AG04449 (cell line): ENCODE measurements around the gene BACH2.

Source experiments
- CTCF ChIA-PET: fragments of 350-600 bp; formaldehyde crosslinking; extraction: SDS; loops from one replicate; lab custom pipeline; 2021; ENCODE audit warnings: antibody characterized with exemption; lab: Yijun Ruan, JAX
- POLR2A ChIA-PET: fragments of 400-600, 350-600 bp; formaldehyde crosslinking; extraction: SDS; loops from one replicate; lab custom pipeline; 2020; ENCODE audit warnings: antibody characterized with exemption, inconsistent platforms; lab: Yijun Ruan, JAX
- DNase-seq: peaks from one replicate; pipeline ENCODE4 v3.0.0-alpha.2; 2010; ENCODE audit warnings: low read depth, low spot score
- H3K4me3 ChIP-seq: 2 replicates; pipeline ENCODE4 v1.5.1; 2011; ENCODE audit warnings: low read depth, mild to moderate bottlenecking, control low read depth, low read length
- CTCF ChIP-seq: IDR thresholded peaks from one replicate; pipeline ENCODE4 v1.5.1; 2011; ENCODE audit warnings: mild to moderate bottlenecking, moderate library complexity, low read length, control low read depth, inconsistent platforms; ENCODE audit not compliant: insufficient read depth; ENCODE audit errors: missing control alignments

The BACH2 gene

DNA sequence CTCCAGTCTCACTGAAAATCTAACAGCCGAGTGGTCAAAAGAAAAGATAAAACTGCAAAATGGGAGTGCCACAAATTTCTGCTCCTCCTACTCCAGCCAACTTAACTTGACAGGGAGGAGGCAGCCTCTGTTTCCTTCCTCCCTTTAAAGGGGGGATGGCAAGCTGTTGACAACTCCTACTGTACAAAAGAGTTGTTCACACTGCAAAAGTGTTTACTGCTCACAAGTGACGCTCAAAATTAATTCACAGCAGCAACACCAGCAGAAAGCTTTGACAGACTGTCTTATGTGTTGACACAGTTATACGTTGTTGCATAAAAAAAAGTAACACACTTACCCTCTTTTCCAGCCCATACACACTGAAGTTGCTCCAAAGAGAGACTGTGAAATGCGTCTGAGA is 169.8 kb downstream of the BACH2 start:
- no peak for DNase-seq

DNA sequence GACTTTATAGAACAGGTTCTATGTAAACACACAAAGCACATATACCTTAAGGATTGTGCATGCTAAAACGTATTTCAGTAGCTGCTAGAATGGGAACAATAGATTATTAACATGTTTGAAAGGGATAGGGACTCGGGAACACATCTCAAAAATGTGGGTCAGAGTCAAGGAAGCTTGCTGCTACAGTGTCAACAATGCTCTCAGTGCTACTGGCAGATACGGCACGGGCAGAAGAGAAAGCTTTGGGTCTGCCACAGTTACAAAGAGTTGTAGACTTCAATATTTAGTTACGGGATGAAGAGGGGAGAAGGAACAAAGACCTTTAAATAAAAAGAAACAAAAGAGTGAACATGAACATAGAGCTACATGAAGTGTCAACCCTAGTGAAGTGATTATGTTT is 170.5 kb downstream of the BACH2 start:
- no peak overlapping the region for H3K4me3 ChIP-seq
- ChIA-PET CTCF (interaction anchor here (0.7 to 1.5 kb wide), 4 partner anchors 9 to 267 kb away, joined by 3 to 4 read pairs (median 3); no protein-coding TSS in a partner anchor), POLR2A (no interaction called here)
- no peak for DNase-seq
- no peak for TF ChIP-seq CTCF

More for the DNA sequence above, 169.8 kb downstream of the BACH2 start:
- H3K4me3 ChIP-seq, result no peak overlapping the region
- no peak for TF ChIP-seq CTCF
- POLR2A ChIA-PET, result no interaction called here
- CTCF ChIA-PET, result interaction anchor here (0.7 to 1.5 kb wide), 4 partner anchors 9 to 266 kb away, joined by 3 to 4 read pairs (median 3); no protein-coding TSS in a partner anchor

DNA sequence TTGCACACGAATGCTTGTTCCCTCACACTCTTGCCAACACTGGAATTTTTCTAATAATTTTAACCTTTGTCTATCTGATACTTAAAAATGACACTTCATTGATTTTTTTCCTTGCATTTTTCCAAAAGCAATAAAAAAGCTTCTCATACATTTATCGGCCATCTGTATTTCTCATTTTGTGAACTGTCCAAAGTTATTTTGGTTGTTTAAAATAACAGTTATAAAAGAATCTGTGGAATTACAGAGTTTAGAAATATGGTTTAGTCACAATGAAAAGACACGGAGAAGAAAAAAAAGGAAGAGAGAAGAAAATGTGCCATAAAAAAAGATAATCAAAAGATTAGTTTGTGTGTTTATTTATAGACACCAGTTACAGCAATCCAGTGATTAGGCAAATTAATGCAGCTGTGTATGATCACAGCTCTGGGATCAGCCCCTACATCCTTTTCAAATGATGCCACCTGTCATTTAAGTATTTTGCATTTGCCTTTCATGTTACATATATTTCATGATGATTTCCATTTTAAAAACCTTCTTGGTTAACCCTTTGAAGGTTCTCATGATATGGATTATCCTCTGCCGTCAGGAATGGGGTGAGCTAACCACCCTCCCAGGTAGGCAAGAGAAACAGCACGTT is 171.7 kb downstream of the BACH2 start:
- CTCF ChIA-PET, result interaction anchor here (1.8 kb wide), 1 partner anchor 12 kb away, joined by 3 read pairs; no protein-coding TSS in a partner anchor
- no peak overlapping the region for H3K4me3 ChIP-seq
- no peak for DNase-seq
- POLR2A ChIA-PET, result no interaction called here
- TF ChIP-seq CTCF, result no peak

GRCh38 chr6:90123831-90124230 is 172.8 kb downstream of the BACH2 start:
- ChIA-PET POLR2A (no interaction called here), CTCF (interaction anchor here (1.8 kb wide), 1 partner anchor 14 kb away, joined by 3 read pairs; no protein-coding TSS in a partner anchor)
- no peak for DNase-seq
- H3K4me3 ChIP-seq, result no peak overlapping the region
- TF ChIP-seq CTCF, result no peak

- DNase-seq, result no peak
- TF ChIP-seq CTCF, result no peak
- ChIA-PET POLR2A (no interaction called here), CTCF (no interaction called here)
- H3K4me3 ChIP-seq, result no peak overlapping the region
Measured at GRCh38 chr6:90121982-90122381, 174.7 kb downstream of the BACH2 start.

- TF ChIP-seq CTCF, result no peak
- DNase-seq, result no peak
- ChIA-PET CTCF (interaction anchor here (0.6 to 0.8 kb wide), 2 partner anchors 11 to 180 kb away, joined by 3 read pairs; no protein-coding TSS in a partner anchor), POLR2A (no interaction called here)
- H3K4me3 ChIP-seq, result no peak overlapping the region
Measured at GRCh38 chr6:90120327-90120726, 176.3 kb downstream of the BACH2 start.
